Immature natural killer cell (primary cell): Measurements from ENCODE around the gene TLN1. TPM values are rescaled to one million over a fixed set of nuclear protein-coding genes. Genes with fewer than 3 reads are reported as not detected.

ENCODE experiments used
- DNase-seq, 3 donors: peaks; one replicate each; pipeline ENCODE4 v3.0.0; 2022; ENCODE audit warnings: mixed read lengths in 1 of 3
- H3K27ac Mint-ChIP-seq, 6 donors: one replicate each; pipeline ENCODE4 v1.8.0; 2020; ENCODE audit warnings: mixed read lengths in 6 of 6, mild to moderate bottlenecking in 5 of 6, inconsistent platforms in 4 of 6, moderate library complexity in 3 of 6
- H3K27me3 Mint-ChIP-seq, 3 donors: one replicate each; pipeline ENCODE4 v1.8.0; 2020 to 2021; ENCODE audit warnings: low read depth in 3 of 3, mild to moderate bottlenecking in 3 of 3, mixed read lengths in 3 of 3, moderate library complexity in 3 of 3, inconsistent platforms in 1 of 3
- H3K36me3 Mint-ChIP-seq, 3 donors: one replicate each; pipeline ENCODE4 v1.8.0; 2020; ENCODE audit warnings: mixed read lengths in 3 of 3, inconsistent platforms in 2 of 3, mild to moderate bottlenecking in 2 of 3
- H3K4me1 Mint-ChIP-seq, 2 donors: one replicate each; pipeline ENCODE4 v1.8.0; 2020; ENCODE audit warnings: inconsistent platforms in 2 of 2, mild to moderate bottlenecking in 2 of 2, mixed read lengths in 2 of 2, moderate library complexity in 1 of 2
- H3K4me3 Mint-ChIP-seq, 5 donors: one replicate each; pipeline ENCODE4 v1.8.0; 2020; ENCODE audit warnings: mild to moderate bottlenecking in 5 of 5, mixed read lengths in 5 of 5, inconsistent platforms in 3 of 5, moderate library complexity in 3 of 5
- H3K9me3 Mint-ChIP-seq, 6 donors: one replicate each; pipeline ENCODE4 v1.8.0; 2020; ENCODE audit warnings: mild to moderate bottlenecking in 6 of 6, mixed read lengths in 6 of 6, inconsistent platforms in 4 of 6, moderate library complexity in 3 of 6
- polyA plus RNA-seq, 3 donors: library from polyadenylated mRNA; unstranded; fragments of 300-500 nt; fragmentation: Illumina TruSeq; gene quantifications; one replicate each; pipeline ENCODE4 v1.2.3, GENCODE V29; 2021

TLN1 gene
- polyA plus RNA-seq, 3 donors from 2014 or later, result 21.4 to 260 (median 61.5) TPM

GRCh38 chr9:35759795-35760194 lies 27.8 kb upstream of the TLN1 start:
- peak overlapping the region in 1 of 6 donors; percentile 62 for H3K27ac Mint-ChIP-seq
- no peaks in the 10 kb centered on the region for H3K9me3 Mint-ChIP-seq
- no peak for DNase-seq
- H3K27me3 Mint-ChIP-seq, result peaks cover 0 to 2% (median 2%) of the 10 kb centered on the region in 3 donors
- no peaks in the 10 kb centered on the region for H3K36me3 Mint-ChIP-seq
- peak overlapping the region in 2 of 5 donors; percentile 29 to 39 for H3K4me3 Mint-ChIP-seq
- H3K4me1 Mint-ChIP-seq, result peaks cover 33 to 45% of the 10 kb centered on the region in 2 donors

- H3K27ac Mint-ChIP-seq, result peak overlapping the region; percentile 5 to 93 (median 70)
- H3K27me3 Mint-ChIP-seq, result peaks cover 0 to 5% (median 2%) of the 10 kb centered on the region in 3 donors
- no peaks in the 10 kb centered on the region for H3K9me3 Mint-ChIP-seq
- DNase-seq, result no peak
- peaks cover 0 to 5% (median 0%) of the 10 kb centered on the region in 3 donors for H3K36me3 Mint-ChIP-seq
- peak overlapping the region; percentile 65 to 99 (median 80) for H3K4me3 Mint-ChIP-seq
- H3K4me1 Mint-ChIP-seq, result peaks cover 32 to 45% of the 10 kb centered on the region in 2 donors
These were observed 26.6 kb upstream of the TLN1 start for GRCh38 chr9:35758475-35759050.

GRCh38 chr9:35757892-35758275 lies 25.9 kb upstream of the TLN1 start:
- Mint-ChIP-seq H3K36me3 (peaks cover 0 to 12% (median under 1%) of the 10 kb centered on the region in 3 donors), H3K9me3 (no peaks in the 10 kb centered on the region), H3K4me3 (peak overlapping the region; percentile 75 to 99 (median 97)), H3K27me3 (peaks cover 0 to 5% (median 2%) of the 10 kb centered on the region in 3 donors), H3K27ac (peak overlapping the region; percentile 52 to 93 (median 76)), H3K4me1 (peaks cover 34 to 45% of the 10 kb centered on the region in 2 donors)
- no peak for DNase-seq

- Mint-ChIP-seq H3K4me1 (peaks cover 34 to 45% of the 10 kb centered on the region in 2 donors), H3K9me3 (no peaks in the 10 kb centered on the region), H3K27ac (peak overlapping the region; percentile 86 to 95 (median 88)), H3K4me3 (peak overlapping the region; percentile 97 to 100 (median 99)), H3K36me3 (peaks cover 3 to 16% (median 5%) of the 10 kb centered on the region in 3 donors), H3K27me3 (peaks cover 0 to 5% (median 2%) of the 10 kb centered on the region in 3 donors)
- peak in 1 of 3 donors; percentile 10 for DNase-seq
These were observed 25.4 kb upstream of the TLN1 start for GRCh38 chr9:35757226-35757891.

GRCh38 chr9:35756275-35757225 lies 24.6 kb upstream of the TLN1 start:
- H3K27ac Mint-ChIP-seq, result peak overlapping the region; percentile 63 to 98 (median 95)
- no peaks in the 10 kb centered on the region for H3K9me3 Mint-ChIP-seq
- H3K4me1 Mint-ChIP-seq, result peaks cover 34 to 45% of the 10 kb centered on the region in 2 donors
- peaks cover 7 to 24% (median 9%) of the 10 kb centered on the region in 3 donors for H3K36me3 Mint-ChIP-seq
- H3K27me3 Mint-ChIP-seq, result peaks cover 0 to 5% (median 2%) of the 10 kb centered on the region in 3 donors
- peak overlapping the region; percentile 97 to 100 (median 99) for H3K4me3 Mint-ChIP-seq
- DNase-seq, result peak; percentile 64 to 69 (median 65)

- peak overlapping the region in 2 of 5 donors; percentile 30 to 31 for H3K4me3 Mint-ChIP-seq
These were observed 23.1 kb upstream of the TLN1 start for GRCh38 chr9:35755071-35755470.

GRCh38 chr9:35754264-35754663 lies 22.3 kb upstream of the TLN1 start, which contains the start of gene MSMP:
MSMP (minus strand) TSS chr9:35754276; CDS start chr9:35754129, 147 bp downstream.
- H3K4me3 Mint-ChIP-seq, result peak within 1 kb of the TSS in 2 of 5 donors; percentile 30 to 31
- DNase-seq, result no peak
- peaks cover 44 to 50% of the 10 kb centered on the region in 2 donors for H3K4me1 Mint-ChIP-seq
- H3K27me3 Mint-ChIP-seq, result peaks cover 1 to 7% (median 2%) of the 10 kb centered on the region in 3 donors
- peak within 1 kb of the TSS in 4 of 6 donors; percentile 44 to 63 (median 55) for H3K27ac Mint-ChIP-seq
- H3K36me3 Mint-ChIP-seq, result peaks cover 7 to 27% (median 15%) of the 10 kb centered on the region in 3 donors
- no peaks in the 10 kb centered on the region for H3K9me3 Mint-ChIP-seq

More at GRCh38 chr9:35755071-35755470, 23.1 kb upstream of the TLN1 start:
- DNase-seq, result no peak
- H3K27ac Mint-ChIP-seq, result peak overlapping the region in 4 of 6 donors; percentile 41 to 63 (median 47)
- H3K27me3 Mint-ChIP-seq, result peaks cover 0 to 5% (median 2%) of the 10 kb centered on the region in 3 donors
- peaks cover 7 to 27% (median 15%) of the 10 kb centered on the region in 3 donors for H3K36me3 Mint-ChIP-seq
- H3K4me1 Mint-ChIP-seq, result peaks cover 40 to 50% of the 10 kb centered on the region in 2 donors
- H3K9me3 Mint-ChIP-seq, result no peaks in the 10 kb centered on the region

- H3K36me3 Mint-ChIP-seq, result peaks cover 7 to 27% (median 15%) of the 10 kb centered on the region in 3 donors
- no peaks in the 10 kb centered on the region for H3K9me3 Mint-ChIP-seq
- H3K27ac Mint-ChIP-seq, result peak overlapping the region in 2 of 6 donors; percentile 49 to 61
- H3K27me3 Mint-ChIP-seq, result peaks cover 1 to 8% (median 2%) of the 10 kb centered on the region in 3 donors
- no peak overlapping the region for H3K4me3 Mint-ChIP-seq
- no peak for DNase-seq
- peaks cover 38 to 45% of the 10 kb centered on the region in 2 donors for H3K4me1 Mint-ChIP-seq
These were observed 21.5 kb upstream of the TLN1 start for GRCh38 chr9:35753466-35753865.

GRCh38 chr9:35750256-35750531 lies 18.2 kb upstream of the TLN1 start:
- peak overlapping the region; percentile 90 to 94 (median 92) for H3K27ac Mint-ChIP-seq
- H3K36me3 Mint-ChIP-seq, result peaks cover 11 to 34% (median 20%) of the 10 kb centered on the region in 3 donors
- H3K27me3 Mint-ChIP-seq, result peaks cover 0 to 8% (median 1%) of the 10 kb centered on the region in 3 donors
- H3K4me1 Mint-ChIP-seq, result peaks cover 45 to 48% of the 10 kb centered on the region in 2 donors
- H3K4me3 Mint-ChIP-seq, result peak overlapping the region; percentile 87 to 93 (median 91)
- no peaks in the 10 kb centered on the region for H3K9me3 Mint-ChIP-seq
- no peak for DNase-seq

- Mint-ChIP-seq H3K27ac (peak overlapping the region; percentile 90 to 94 (median 92)), H3K4me1 (peaks cover 45 to 48% of the 10 kb centered on the region in 2 donors)
These were observed 17.7 kb upstream of the TLN1 start for GRCh38 chr9:35749515-35750255.

GRCh38 chr9:35748858-35749514 lies 17.0 kb upstream of the TLN1 start, which contains the start of the genes GBA2 and RGP1:
GBA2 (minus strand) TSS chr9:35749228; CDS start chr9:35748704, 524 bp downstream.
RGP1 (plus strand) TSS chr9:35749287; CDS start chr9:35749756, 469 bp downstream.
- peak within 1 kb of the TSS; percentile 90 to 94 (median 92) for H3K27ac Mint-ChIP-seq

More at GRCh38 chr9:35749515-35750255, 17.7 kb upstream of the TLN1 start:
- Mint-ChIP-seq H3K27me3 (peaks cover 0 to 10% (median 1%) of the 10 kb centered on the region in 3 donors), H3K9me3 (no peaks in the 10 kb centered on the region), H3K4me3 (peak overlapping the region; percentile 87 to 93 (median 91)), H3K36me3 (peaks cover 14 to 36% (median 21%) of the 10 kb centered on the region in 3 donors)
- no peak for DNase-seq

More at GRCh38 chr9:35748858-35749514, 17.0 kb upstream of the TLN1 start, which contains the start of the genes GBA2 and RGP1:
- Mint-ChIP-seq H3K27me3 (peaks cover 0 to 9% (median 1%) of the 10 kb centered on the region in 3 donors), H3K4me1 (peaks cover 45 to 48% of the 10 kb centered on the region in 2 donors), H3K36me3 (peaks cover 18 to 40% (median 25%) of the 10 kb centered on the region in 3 donors), H3K9me3 (no peaks in the 10 kb centered on the region), H3K4me3 (peak within 1 kb of the TSS; percentile 88 to 95 (median 93))
- peak; percentile 69 to 79 (median 73) for DNase-seq
